Lower lobe of right lung (tissue), 2 donors: ENCODE results near the gene ROM1. TPM values are rescaled to one million over a fixed set of nuclear protein-coding genes. Genes with fewer than 3 reads are reported as not detected.

ENCODE experiments used
- ATAC-seq, 2 donors: fragments of 200-7000 bp; cut with Tn5 transposase; one replicate each; pipeline ENCODE4 v1.9.1; 2020 to 2022; ENCODE audit warnings: mild to moderate bottlenecking in 2 of 2, moderate library complexity in 2 of 2
- DNase-seq: peaks from one replicate; pipeline ENCODE4 v3.0.0-alpha.2; 2020
- H3K27ac ChIP-seq: fragments of 200-600 bp; one replicate; pipeline ENCODE4 v1.8.0; 2022
- H3K27me3 ChIP-seq: fragments of 200-600 bp; one replicate; pipeline ENCODE4 v1.8.0; 2022; ENCODE audit warnings: low read depth
- H3K36me3 ChIP-seq: fragments of 200-600 bp; one replicate; pipeline ENCODE4 v1.8.0; 2022; ENCODE audit warnings: mild to moderate bottlenecking
- H3K4me1 ChIP-seq: fragments of 200-600 bp; one replicate; pipeline ENCODE4 v1.8.0; 2022
- H3K4me3 ChIP-seq: fragments of 200-600 bp; one replicate; pipeline ENCODE4 v1.8.0; 2022; ENCODE audit warnings: mild to moderate bottlenecking
- H3K9me3 ChIP-seq: fragments of 200-600 bp; one replicate; pipeline ENCODE4 v1.8.0; 2022
- intact Hi-C: fragments of 100-400 bp; cut with DNase I; formaldehyde crosslinking; loops from one replicate; pipeline ENCODE4 v1.11.0; 2022
- total RNA-seq: library from RNA; stranded (reverse); fragmentation: NEBNext Ultra II Directional; extraction: Animal tissue kit (Norgen Biotek cat#: 25700); gene quantifications from one replicate; pipeline ENCODE4 v1.2.1, GENCODE V29; 2021
- TF ChIP-seq, protein P1 (sequence below): fragments of 200-600 bp; IDR thresholded peaks from one replicate; pipeline ENCODE4 v1.8.0; 2022; ENCODE audit warnings: antibody characterized with exemption, mild to moderate bottlenecking
- donor health status: DM: no; HTN: yes; CAD: no; lungs with severe emphysema.

ROM1 gene
- total RNA-seq, 1 donor from 2014 or later: 5.6 TPM

DNA sequence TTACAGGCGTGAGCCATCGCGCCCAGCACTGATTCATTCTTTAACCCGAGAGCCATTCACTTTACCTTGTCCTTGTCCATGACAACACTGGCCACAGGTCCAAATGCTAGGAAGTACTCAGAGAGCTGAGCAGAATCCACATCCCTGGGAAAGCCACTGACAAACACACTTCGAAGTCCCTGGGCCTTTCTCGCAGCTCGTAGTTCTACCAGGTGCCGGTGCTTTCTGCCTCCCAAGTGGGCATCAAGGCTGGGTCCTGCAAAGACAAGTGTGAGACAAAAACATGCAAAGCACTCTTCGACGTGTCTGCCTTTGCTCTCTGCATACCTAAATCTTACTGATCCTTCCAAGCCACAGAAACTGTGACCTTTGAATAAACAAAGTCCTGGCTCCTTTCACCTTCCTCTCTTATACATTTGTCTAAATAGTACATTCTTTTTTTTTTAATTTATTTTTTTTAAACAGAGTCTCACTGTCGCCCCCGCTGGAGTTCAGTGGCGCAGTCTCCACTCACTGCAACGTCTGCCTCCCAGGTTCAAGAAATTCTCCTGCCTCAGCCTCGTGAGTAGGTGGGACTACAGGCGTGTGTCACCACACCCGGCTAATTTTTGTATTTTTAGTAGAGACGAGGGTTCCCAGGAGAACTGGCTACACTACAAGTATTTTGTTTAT is 24.0 kb upstream of the ROM1 start:
- Histone ChIP-seq H3K4me1 (peaks cover 33% of the 10 kb centered on the region), H3K27me3 (no peaks in the 10 kb centered on the region), H3K4me3 (no peak overlapping the region), H3K9me3 (no peaks in the 10 kb centered on the region), H3K27ac (no peak overlapping the region), H3K36me3 (peaks cover 54% of the 10 kb centered on the region)
- DNase-seq (no peak), ATAC-seq (no peak)
- TF ChIP-seq, protein P1, sequence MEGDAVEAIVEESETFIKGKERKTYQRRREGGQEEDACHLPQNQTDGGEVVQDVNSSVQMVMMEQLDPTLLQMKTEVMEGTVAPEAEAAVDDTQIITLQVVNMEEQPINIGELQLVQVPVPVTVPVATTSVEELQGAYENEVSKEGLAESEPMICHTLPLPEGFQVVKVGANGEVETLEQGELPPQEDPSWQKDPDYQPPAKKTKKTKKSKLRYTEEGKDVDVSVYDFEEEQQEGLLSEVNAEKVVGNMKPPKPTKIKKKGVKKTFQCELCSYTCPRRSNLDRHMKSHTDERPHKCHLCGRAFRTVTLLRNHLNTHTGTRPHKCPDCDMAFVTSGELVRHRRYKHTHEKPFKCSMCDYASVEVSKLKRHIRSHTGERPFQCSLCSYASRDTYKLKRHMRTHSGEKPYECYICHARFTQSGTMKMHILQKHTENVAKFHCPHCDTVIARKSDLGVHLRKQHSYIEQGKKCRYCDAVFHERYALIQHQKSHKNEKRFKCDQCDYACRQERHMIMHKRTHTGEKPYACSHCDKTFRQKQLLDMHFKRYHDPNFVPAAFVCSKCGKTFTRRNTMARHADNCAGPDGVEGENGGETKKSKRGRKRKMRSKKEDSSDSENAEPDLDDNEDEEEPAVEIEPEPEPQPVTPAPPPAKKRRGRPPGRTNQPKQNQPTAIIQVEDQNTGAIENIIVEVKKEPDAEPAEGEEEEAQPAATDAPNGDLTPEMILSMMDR: no peak
- intact Hi-C loops: no loop called here

DNA sequence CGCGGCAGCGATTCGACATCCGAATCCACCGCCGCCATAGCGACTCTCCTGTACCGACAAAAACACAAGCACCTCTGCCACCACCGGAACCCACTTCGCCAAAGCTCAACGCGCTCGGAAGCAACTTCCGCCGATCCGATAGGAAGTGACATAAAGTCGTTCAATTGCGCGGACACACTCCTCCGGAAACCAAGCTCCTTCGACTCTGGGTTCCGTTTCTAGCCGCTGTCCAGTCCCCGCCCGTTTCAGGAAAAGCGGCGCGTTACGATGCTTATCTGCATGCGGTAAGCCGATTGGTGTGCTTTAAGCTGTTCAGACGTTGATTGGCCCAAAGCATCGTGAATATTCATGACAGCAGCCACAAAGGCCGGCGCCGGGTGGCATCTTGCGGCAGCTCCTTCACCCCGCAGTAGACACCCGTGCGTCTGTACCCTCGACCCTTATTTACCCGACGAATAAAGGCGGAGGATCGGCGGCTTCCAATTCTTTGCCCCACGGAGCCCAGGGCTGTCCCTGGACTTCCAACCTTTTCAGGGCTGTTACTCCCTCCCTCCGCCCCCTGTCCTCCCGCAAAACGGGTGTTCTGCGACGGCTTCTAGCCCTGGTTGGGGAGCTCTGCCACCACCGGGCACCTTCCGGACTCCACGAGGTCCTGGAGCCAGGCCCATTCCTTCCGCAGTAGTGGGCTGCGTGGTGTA is 21.5 kb upstream of the ROM1 start, which contains the start of gene TUT1:
Gene TUT1 (minus strand): TSS at position 76 of the 698 bp plus-strand sequence. CDS start 38 bp downstream, at position 38.
- Histone ChIP-seq H3K27me3 (no peaks in the 10 kb centered on the region), H3K27ac (peak within 1 kb of the TSS; percentile 94), H3K9me3 (no peaks in the 10 kb centered on the region), H3K36me3 (peaks cover 55% of the 10 kb centered on the region), H3K4me1 (peaks cover 33% of the 10 kb centered on the region), H3K4me3 (peak within 1 kb of the TSS; percentile 90)
- peak; percentile 97 for ATAC-seq
- intact Hi-C loops: no loop called here
- TF ChIP-seq, protein P1: peak; percentile 14
- DNase-seq: peak; percentile 96

- Histone ChIP-seq H3K36me3 (peaks cover 56% of the 10 kb centered on the region), H3K27me3 (no peaks in the 10 kb centered on the region), H3K4me3 (peak overlapping the region; percentile 90), H3K4me1 (peaks cover 33% of the 10 kb centered on the region), H3K27ac (peak overlapping the region; percentile 94), H3K9me3 (no peaks in the 10 kb centered on the region)
- TF ChIP-seq, protein P1: peak; percentile 5
- DNase-seq (no peak), ATAC-seq (peak in 1 of 2 donors; percentile 17)
- intact Hi-C loops: no loop called here
Measured at GRCh38 chr11:62592146-62592815, 20.8 kb upstream of the ROM1 start.

DNA sequence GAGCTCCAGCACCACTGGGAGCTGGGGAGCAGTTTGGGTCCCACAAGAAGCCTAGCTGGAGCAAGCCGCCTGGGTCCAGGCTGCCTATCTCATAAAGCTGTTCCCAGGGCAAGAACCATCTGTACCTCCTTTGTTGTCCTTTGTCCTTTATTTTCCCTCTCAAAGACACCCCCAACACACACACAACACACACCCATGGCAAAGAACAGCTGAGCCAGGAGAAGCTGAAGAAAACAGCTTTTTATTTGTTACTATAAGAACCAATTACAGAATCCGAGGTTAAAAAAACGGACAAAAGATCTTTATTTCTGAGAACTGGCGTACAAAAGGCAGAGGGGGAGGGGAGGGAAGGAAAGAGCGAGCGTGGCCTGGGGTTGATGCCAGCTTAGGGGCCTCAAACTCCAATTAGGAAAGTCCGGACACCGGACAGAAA is 20.1 kb upstream of the ROM1 start:
- Histone ChIP-seq H3K4me1 (peaks cover 33% of the 10 kb centered on the region), H3K27ac (peak overlapping the region; percentile 94), H3K4me3 (no peak overlapping the region), H3K9me3 (no peaks in the 10 kb centered on the region), H3K27me3 (no peaks in the 10 kb centered on the region), H3K36me3 (peaks cover 56% of the 10 kb centered on the region)
- TF ChIP-seq, protein P1: no peak
- DNase-seq (no peak), ATAC-seq (no peak)
- intact Hi-C loops: no loop called here

DNA sequence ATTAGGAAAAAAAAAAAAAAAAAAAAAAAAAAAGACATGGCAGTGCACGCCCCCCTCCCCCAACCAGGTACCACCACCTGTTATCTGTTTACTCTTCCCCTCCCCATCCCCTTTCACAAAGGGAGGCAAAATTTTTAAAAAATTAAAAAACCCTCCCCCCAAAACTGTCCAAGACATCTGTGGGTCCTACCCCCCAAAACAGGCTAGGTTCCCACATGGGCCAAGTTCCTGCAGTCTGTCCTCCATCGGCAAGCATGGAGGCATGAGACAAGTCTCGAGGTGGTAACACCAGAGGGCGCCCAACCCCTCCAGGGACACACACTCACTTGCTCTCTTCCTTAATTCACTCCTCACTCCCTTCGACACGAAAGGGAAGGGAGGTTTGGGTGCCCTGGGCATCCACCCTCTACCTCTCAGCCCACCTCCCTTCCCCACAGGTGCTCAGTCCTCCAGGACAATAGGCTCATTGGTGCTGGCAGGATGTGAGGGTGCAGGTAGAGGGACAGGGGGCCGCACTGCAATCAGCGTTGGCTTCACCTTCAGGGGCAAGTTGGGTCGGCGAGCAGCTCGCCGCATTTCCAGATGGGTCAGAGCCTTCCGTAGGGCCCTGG is 19.5 kb upstream of the ROM1 start:
- Histone ChIP-seq H3K4me3 (no peak overlapping the region), H3K4me1 (peaks cover 36% of the 10 kb centered on the region), H3K9me3 (no peaks in the 10 kb centered on the region), H3K36me3 (peaks cover 56% of the 10 kb centered on the region), H3K27ac (no peak overlapping the region), H3K27me3 (no peaks in the 10 kb centered on the region)
- intact Hi-C loops: no loop called here
- ATAC-seq (peak; percentile 39 to 54), DNase-seq (peak; percentile 90)
- TF ChIP-seq, protein P1: peak; percentile 64
